Mesothelial cell of epicardium (in vitro differentiated cells): ENCODE measurements around the gene RBFOX1. TPM values are rescaled to one million over a fixed set of nuclear protein-coding genes. Genes with fewer than 3 reads are reported as not detected.

Experiments used
- DNase-seq, 2 experiments: peaks; one replicate each; pipeline ENCODE4 v3.0.0; 2021; ENCODE audit warnings: low spot score in 2 of 2; ENCODE audit not compliant: unreplicated experiment in 2 of 2
- H3K27ac Mint-ChIP-seq: 2 replicates; pipeline ENCODE4 v1.8.0; 2021; ENCODE audit warnings: mixed read lengths
- H3K27me3 Mint-ChIP-seq: 2 replicates; pipeline ENCODE4 v1.8.0; 2021; ENCODE audit warnings: low read depth, mixed read lengths
- H3K36me3 Mint-ChIP-seq: 2 replicates; pipeline ENCODE4 v1.8.0; 2021; ENCODE audit warnings: mixed read lengths
- H3K4me1 Mint-ChIP-seq: 2 replicates; pipeline ENCODE4 v1.8.0; 2021; ENCODE audit warnings: mixed read lengths
- H3K4me3 Mint-ChIP-seq: 2 replicates; pipeline ENCODE4 v1.8.0; 2021; ENCODE audit warnings: mild to moderate bottlenecking, moderate library complexity, mixed read lengths
- H3K9me3 Mint-ChIP-seq: 2 replicates; pipeline ENCODE4 v1.8.0; 2021; ENCODE audit warnings: mixed read lengths
- CTCF ChIP-seq: fragments of 200-600 bp; sonication (generic); IDR thresholded peaks from one replicate; pipeline ENCODE4 v1.5.0; 2021; ENCODE audit warnings: antibody characterized with exemption; ENCODE audit not compliant: unreplicated experiment
- total RNA-seq: library from RNA; stranded (reverse); gene quantifications from 3 replicates; pipeline ENCODE4 v1.2.1, GENCODE V29; 2021

The RBFOX1 gene
- total RNA-seq, 1 donor from 2014 or later, result 0.67 TPM

GRCh38 chr16:7439518-7439917 is 106.9 kb downstream of the RBFOX1 start:
- no peaks in the 10 kb centered on the region for H3K36me3 Mint-ChIP-seq
- no peak for TF ChIP-seq CTCF
- no peaks in the 10 kb centered on the region for H3K9me3 Mint-ChIP-seq
- no peak for DNase-seq
- no peak overlapping the region for H3K27ac Mint-ChIP-seq
- H3K4me1 Mint-ChIP-seq, result no peaks in the 10 kb centered on the region
- peaks cover 5% of the 10 kb centered on the region for H3K27me3 Mint-ChIP-seq
- no peak overlapping the region for H3K4me3 Mint-ChIP-seq

GRCh38 chr16:7440886-7441400 is 108.3 kb downstream of the RBFOX1 start:
- DNase-seq, result no peak
- peaks cover 5% of the 10 kb centered on the region for H3K27me3 Mint-ChIP-seq
- H3K4me1 Mint-ChIP-seq, result no peaks in the 10 kb centered on the region
- no peak for TF ChIP-seq CTCF
- H3K27ac Mint-ChIP-seq, result no peak overlapping the region
- no peak overlapping the region for H3K4me3 Mint-ChIP-seq
- no peaks in the 10 kb centered on the region for H3K36me3 Mint-ChIP-seq
- H3K9me3 Mint-ChIP-seq, result no peaks in the 10 kb centered on the region

- no peaks in the 10 kb centered on the region for H3K9me3 Mint-ChIP-seq
Observed at GRCh38 chr16:7442050-7442449, 109.4 kb downstream of the RBFOX1 start.

GRCh38 chr16:7443142-7443541 is 110.5 kb downstream of the RBFOX1 start:
- DNase-seq, result no peak
- Mint-ChIP-seq H3K9me3 (no peaks in the 10 kb centered on the region), H3K27me3 (peaks cover 4% of the 10 kb centered on the region), H3K27ac (no peak overlapping the region), H3K4me1 (no peaks in the 10 kb centered on the region), H3K36me3 (no peaks in the 10 kb centered on the region), H3K4me3 (no peak overlapping the region)
- no peak for TF ChIP-seq CTCF

More at GRCh38 chr16:7442050-7442449, 109.4 kb downstream of the RBFOX1 start:
- Mint-ChIP-seq H3K36me3 (no peaks in the 10 kb centered on the region), H3K4me1 (no peaks in the 10 kb centered on the region), H3K27me3 (peaks cover 5% of the 10 kb centered on the region), H3K27ac (no peak overlapping the region), H3K4me3 (no peak overlapping the region)
- no peak for DNase-seq
- TF ChIP-seq CTCF, result no peak

- no peak for DNase-seq
- TF ChIP-seq CTCF, result no peak
- Mint-ChIP-seq H3K27me3 (peaks cover 4% of the 10 kb centered on the region), H3K4me1 (no peaks in the 10 kb centered on the region), H3K4me3 (no peak overlapping the region), H3K27ac (no peak overlapping the region), H3K36me3 (no peaks in the 10 kb centered on the region), H3K9me3 (no peaks in the 10 kb centered on the region)
Observed at GRCh38 chr16:7443648-7444365, 111.2 kb downstream of the RBFOX1 start.
